COLO668 (cell line): ENCODE measurements around the gene CATSPERZ.

ENCODE experiments used
- DNase-seq: peaks from one replicate; lab custom pipeline; 2025; ENCODE audit not compliant: unreplicated experiment; lab: John Stamatoyannopoulos, UW

CATSPERZ gene

GRCh38 chr11:64339754-64340408 lies 39.7 kb downstream of the CATSPERZ start, which contains the start of gene CCDC88B:
Gene CCDC88B, plus strand, starts transcription at chr11:64340204. Its CDS starts 63 bp downstream, at chr11:64340267.
- DNase-seq = peak; percentile 14

- no peak for DNase-seq
These were observed 40.6 kb downstream of the CATSPERZ start for GRCh38 chr11:64340671-64341335.

GRCh38 chr11:64341429-64341828 lies 41.3 kb downstream of the CATSPERZ start:
- DNase-seq = no peak

GRCh38 chr11:64341851-64342791 lies 42.0 kb downstream of the CATSPERZ start:
- peak; percentile 87 for DNase-seq

GRCh38 chr11:64342869-64343745 lies 42.9 kb downstream of the CATSPERZ start:
- no peak for DNase-seq

- peak; percentile 21 for DNase-seq
These were observed 43.8 kb downstream of the CATSPERZ start for GRCh38 chr11:64343767-64344559.

- no peak for DNase-seq
These were observed 44.6 kb downstream of the CATSPERZ start for GRCh38 chr11:64344787-64345186.

GRCh38 chr11:64347193-64347867 lies 47.2 kb downstream of the CATSPERZ start:
- no peak for DNase-seq

GRCh38 chr11:64348383-64349024 lies 48.3 kb downstream of the CATSPERZ start:
- no peak for DNase-seq

- no peak for DNase-seq
These were observed 48.8 kb downstream of the CATSPERZ start for GRCh38 chr11:64349025-64349387.

GRCh38 chr11:64349404-64349803 lies 49.2 kb downstream of the CATSPERZ start:
- DNase-seq = no peak

- DNase-seq = no peak
These were observed 51.0 kb downstream of the CATSPERZ start for GRCh38 chr11:64351136-64351631.

- peak; percentile 76 for DNase-seq
These were observed 52.2 kb downstream of the CATSPERZ start for GRCh38 chr11:64352099-64352994.

- peak; percentile 91 for DNase-seq
These were observed 53.0 kb downstream of the CATSPERZ start for GRCh38 chr11:64352995-64353714.

- DNase-seq = no peak
These were observed 53.8 kb downstream of the CATSPERZ start for GRCh38 chr11:64353715-64354506.
